ENCODE data around the gene WDFY3. TPM values are rescaled to one million over a fixed set of nuclear protein-coding genes. Genes with fewer than 3 reads are reported as not detected.

The WDFY3 gene
- total and polyA plus RNA-seq, 2 of the 4 experiments (the other 2 are of a cell fraction): 12.5 to 58.1 TPM

DNA sequence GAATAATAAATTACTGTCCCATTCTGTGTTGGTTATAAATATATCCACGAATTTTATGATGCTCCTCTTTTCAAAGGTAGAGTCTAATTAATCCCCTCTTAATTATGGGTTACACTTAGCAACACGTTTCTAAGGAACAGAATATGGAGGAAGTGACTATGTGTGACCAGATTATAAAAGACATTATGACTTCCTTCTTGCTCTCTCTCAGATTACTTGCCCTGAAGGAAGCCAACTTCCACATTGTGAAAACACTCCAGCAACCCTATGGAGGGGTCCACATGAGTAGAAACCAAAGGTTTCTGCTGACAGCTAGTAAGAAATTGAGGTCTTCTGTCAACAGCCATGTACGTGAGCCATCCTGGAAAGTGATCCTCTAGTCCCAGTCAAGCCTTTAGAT is 59.3 kb downstream of the WDFY3 start:
- H2BK15ac ChIP-seq (ENCODE audit: low read depth, low read length): no peak overlapping the region
- no peak overlapping the region for H3K27ac ChIP-seq (ENCODE audit: insufficient read depth, low read length)
- DNase-seq (no peak), ATAC-seq (ENCODE audit: low read depth) (no peak)
- H2BK5ac ChIP-seq (ENCODE audit: low read depth, low read length, poor library complexity, severe bottlenecking): no peak overlapping the region
- H4K5ac ChIP-seq (ENCODE audit: low read depth, low read length): no peak overlapping the region
- no peak for TF ChIP-seq CHD1 (IDR thresholded peaks at IDR 0.05; ENCODE audit: low read depth, low read length)
- no peak for TF ChIP-seq MAFK (IDR thresholded peaks at IDR 0.05; ENCODE audit: low read depth, low read length)
- TF ChIP-seq MAZ (IDR thresholded peaks at IDR 0.05; ENCODE audit: borderline replicate concordance, low read depth, low read length): no peak
- TF ChIP-seq, protein P1, sequence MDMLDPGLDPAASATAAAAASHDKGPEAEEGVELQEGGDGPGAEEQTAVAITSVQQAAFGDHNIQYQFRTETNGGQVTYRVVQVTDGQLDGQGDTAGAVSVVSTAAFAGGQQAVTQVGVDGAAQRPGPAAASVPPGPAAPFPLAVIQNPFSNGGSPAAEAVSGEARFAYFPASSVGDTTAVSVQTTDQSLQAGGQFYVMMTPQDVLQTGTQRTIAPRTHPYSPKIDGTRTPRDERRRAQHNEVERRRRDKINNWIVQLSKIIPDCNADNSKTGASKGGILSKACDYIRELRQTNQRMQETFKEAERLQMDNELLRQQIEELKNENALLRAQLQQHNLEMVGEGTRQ (IDR thresholded peaks at IDR 0.05; ENCODE audit: low read depth, low read length): no peak
- no peak overlapping the region for H3K4me2 ChIP-seq (ENCODE audit: low read depth, low read length)
- H3K9me3 ChIP-seq (ENCODE audit: control insufficient read depth, insufficient read depth, low read length): no peaks in the 10 kb centered on the region
- 0 out of 2 replicates have a peak, but pooled peaks cover 2% of the 10 kb centered on the region for H3K9me1 ChIP-seq (ENCODE audit: insufficient read depth, low read length)
- POLR2A ChIA-PET (ENCODE audit: unreplicated experiment): no interaction called here
- dilution Hi-C loops (cut with HindIII; ENCODE audit: low sequenced_read_pairs, unreplicated experiment): no loop called here
- intact Hi-C loops (cut with micrococcal nuclease): no loop called here
- CTCF ChIA-PET: no interaction called here
- H3K79me1 ChIP-seq (ENCODE audit: low read depth in 1 of 2, low read length in 2 of 2): peaks cover 30 to 49% of the 10 kb centered on the region in 2 experiments
- no peak overlapping the region for H3K23ac ChIP-seq (ENCODE audit: low read depth, low read length)
- H2BK120ac ChIP-seq (ENCODE audit: low read depth, low read length): no peak overlapping the region
- BruUV-seq (replicated peaks): no TSS peak
- H3K18ac ChIP-seq (ENCODE audit: low read depth, low read length): no peak overlapping the region
- H3K4me3 ChIP-seq (ENCODE audit: insufficient read depth, low read depth, low read length): no peak overlapping the region
- H2AFZ ChIP-seq (replicated peaks; ENCODE audit: low read length, poor library complexity): no peak overlapping the region
- peaks cover 4% of the 10 kb centered on the region; the same call in 1 of the 2 replicates for H4K20me1 ChIP-seq (ENCODE audit: insufficient read depth, low read length)
- no peak overlapping the region for H2AK9ac ChIP-seq (replicated peaks; ENCODE audit: low read depth, low read length, poor library complexity)
- 0 out of 2 replicates have a peak, but pooled peaks cover 2% of the 10 kb centered on the region for H3K4me1 ChIP-seq (ENCODE audit: control insufficient read depth, insufficient read depth, low read length)
- in situ Hi-C loops (cut with MboI; ENCODE audit: low sequenced_read_pairs): no loop called here
- H3K27me3 ChIP-seq (ENCODE audit: control insufficient read depth, insufficient read depth, low read length): no peaks in the 10 kb centered on the region
- peaks cover 3% of the 10 kb centered on the region; the same call in 1 of the 2 replicates for H3K36me3 ChIP-seq (ENCODE audit: control insufficient read depth, insufficient read depth, low read length)
- no peak overlapping the region for H3K56ac ChIP-seq (ENCODE audit: extremely low read depth, insufficient read depth, low read length)
- no peak overlapping the region for H4K91ac ChIP-seq (ENCODE audit: insufficient read depth, low read depth, low read length)
- WGBS, 2 experiments (ENCODE audit: extremely low coverage in 2 of 2, insufficient read length in 1 of 2): no CpG with 5 or more reads among the region's 3 CpGs
- H3K9ac ChIP-seq (ENCODE audit: low read depth, low read length): no peak overlapping the region
- H2AK5ac ChIP-seq (ENCODE audit: low read depth, low read length): no peak overlapping the region
- H3K4ac ChIP-seq (ENCODE audit: low read depth, low read length): no peak overlapping the region
- H2BK20ac ChIP-seq (ENCODE audit: low read depth, low read length): no peak overlapping the region
- no peak overlapping the region for H3K14ac ChIP-seq (replicated peaks; ENCODE audit: low read depth, low read length)
- H4K8ac ChIP-seq (ENCODE audit: low read depth in 2 of 2, low read length in 2 of 2): no peak overlapping the region
